ENCODE measurements around the gene LRRC17. TPM values are rescaled to one million over a fixed set of nuclear protein-coding genes. Genes with fewer than 3 reads are reported as not detected.

Gene LRRC17
- total RNA-seq, 2 experiments from 2014 or later = 0.22 TPM; not detected in 1

DNA sequence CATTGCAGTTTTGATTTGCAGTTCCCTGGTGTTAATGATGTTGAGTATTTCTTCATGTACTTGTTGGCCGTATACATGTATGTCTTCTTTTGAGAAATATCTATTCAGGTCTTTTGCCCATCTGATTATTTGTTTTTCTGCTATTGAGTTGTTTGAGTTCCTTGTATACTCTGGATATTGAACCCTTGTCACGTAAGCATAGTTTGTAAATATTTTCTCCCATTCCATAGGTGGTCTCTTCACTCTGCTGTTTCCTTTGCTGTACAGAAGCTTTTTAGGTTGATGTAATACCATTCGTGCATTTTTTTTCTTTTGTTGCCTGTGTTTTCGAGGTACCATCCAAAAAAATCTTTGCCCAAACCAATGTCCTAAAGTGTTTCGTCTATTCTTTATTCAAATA lies 43.6 kb upstream of the LRRC17 start:
- H3K4me1 ChIP-seq (ENCODE audit: insufficient read depth, low read length) = no peaks in the 10 kb centered on the region
- H3K27me3 ChIP-seq (ENCODE audit: control insufficient read depth in 1 of 2, insufficient read depth in 2 of 2, low read length in 2 of 2) = no peaks in the 10 kb centered on the region
- POLR2A ChIA-PET = no interaction called here
- Mint-ChIP-seq H3K27me3 (no peaks in the 10 kb centered on the region), H3K36me3 (ENCODE audit: low read depth) (no peaks in the 10 kb centered on the region), H3K4me3 (no peak overlapping the region), H3K4me1 (ENCODE audit: low read depth) (peaks cover 3% of the 10 kb centered on the region), H3K9me3 (no peaks in the 10 kb centered on the region), H3K27ac (no peak overlapping the region)
- ATAC-seq (ENCODE audit: poor library complexity) (no peak), DNase-seq (no peak)
- H3K9me3 ChIP-seq (ENCODE audit: control insufficient read depth in 1 of 2, insufficient read depth in 1 of 2, low read length in 2 of 2) = no peaks in the 10 kb centered on the region
- no peak overlapping the region for H3K4me3 ChIP-seq (ENCODE audit: low read length)
- TF ChIP-seq, protein P1, sequence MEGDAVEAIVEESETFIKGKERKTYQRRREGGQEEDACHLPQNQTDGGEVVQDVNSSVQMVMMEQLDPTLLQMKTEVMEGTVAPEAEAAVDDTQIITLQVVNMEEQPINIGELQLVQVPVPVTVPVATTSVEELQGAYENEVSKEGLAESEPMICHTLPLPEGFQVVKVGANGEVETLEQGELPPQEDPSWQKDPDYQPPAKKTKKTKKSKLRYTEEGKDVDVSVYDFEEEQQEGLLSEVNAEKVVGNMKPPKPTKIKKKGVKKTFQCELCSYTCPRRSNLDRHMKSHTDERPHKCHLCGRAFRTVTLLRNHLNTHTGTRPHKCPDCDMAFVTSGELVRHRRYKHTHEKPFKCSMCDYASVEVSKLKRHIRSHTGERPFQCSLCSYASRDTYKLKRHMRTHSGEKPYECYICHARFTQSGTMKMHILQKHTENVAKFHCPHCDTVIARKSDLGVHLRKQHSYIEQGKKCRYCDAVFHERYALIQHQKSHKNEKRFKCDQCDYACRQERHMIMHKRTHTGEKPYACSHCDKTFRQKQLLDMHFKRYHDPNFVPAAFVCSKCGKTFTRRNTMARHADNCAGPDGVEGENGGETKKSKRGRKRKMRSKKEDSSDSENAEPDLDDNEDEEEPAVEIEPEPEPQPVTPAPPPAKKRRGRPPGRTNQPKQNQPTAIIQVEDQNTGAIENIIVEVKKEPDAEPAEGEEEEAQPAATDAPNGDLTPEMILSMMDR (IDR thresholded peaks at IDR 0.05) = no peak
- H3K27ac ChIP-seq (ENCODE audit: low read depth in 1 of 2, low read length in 2 of 2) = no peak overlapping the region
- CTCF ChIA-PET = no interaction called here
- intact Hi-C loops (cut with DNase I, micrococcal nuclease) = no loop called here
- no peaks in the 10 kb centered on the region for H3K36me3 ChIP-seq (ENCODE audit: insufficient read depth, low read length)

DNA sequence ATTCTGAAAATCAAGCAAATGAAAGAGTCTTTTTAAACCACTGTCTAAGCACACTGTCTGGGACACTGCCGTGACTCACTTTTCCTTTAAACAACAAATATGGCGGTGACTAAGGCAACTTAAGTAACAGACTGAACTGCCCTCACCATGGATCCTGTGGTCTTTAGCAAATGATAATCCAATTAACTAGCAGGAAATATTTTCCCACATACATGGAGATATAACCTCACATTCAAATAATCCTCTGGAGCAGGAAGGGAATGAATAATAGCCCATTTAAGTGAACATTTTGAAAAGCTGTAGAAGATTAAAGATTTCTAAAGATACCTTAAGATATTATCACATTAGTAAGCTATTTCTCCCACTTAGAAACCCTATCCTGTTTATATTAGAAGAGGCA lies 40.3 kb upstream of the LRRC17 start:
- ATAC-seq (ENCODE audit: poor library complexity) = no peak
- no peaks in the 10 kb centered on the region for H3K9me3 Mint-ChIP-seq
- Histone ChIP-seq H3K4me1 (ENCODE audit: insufficient read depth, low read length) (no peaks in the 10 kb centered on the region), H3K4me3 (ENCODE audit: low read length) (no peak overlapping the region), H3K27ac (ENCODE audit: low read depth in 1 of 2, low read length in 2 of 2) (no peak overlapping the region), H3K9me3 (ENCODE audit: control insufficient read depth in 1 of 2, insufficient read depth in 1 of 2, low read length in 2 of 2) (no peaks in the 10 kb centered on the region), H3K27me3 (ENCODE audit: control insufficient read depth in 1 of 2, insufficient read depth in 2 of 2, low read length in 2 of 2) (no peaks in the 10 kb centered on the region), H3K36me3 (ENCODE audit: insufficient read depth, low read length) (no peaks in the 10 kb centered on the region)
- ChIA-PET CTCF (interaction anchor here (0.6 kb wide), 1 partner anchor 1519 kb away, joined by 5 read pairs; no protein-coding TSS in a partner anchor), POLR2A (no interaction called here)
- no peak overlapping the region for H3K4me3 Mint-ChIP-seq
- no peaks in the 10 kb centered on the region for H3K36me3 Mint-ChIP-seq (ENCODE audit: low read depth)
- TF ChIP-seq, protein P1 (IDR thresholded peaks at IDR 0.05) = no peak
- H3K27me3 Mint-ChIP-seq = no peaks in the 10 kb centered on the region
- DNase-seq = no peak
- H3K27ac Mint-ChIP-seq = no peak overlapping the region
- peaks cover 4% of the 10 kb centered on the region for H3K4me1 Mint-ChIP-seq (ENCODE audit: low read depth)
- intact Hi-C loops (cut with DNase I, micrococcal nuclease) = no loop called here

DNA sequence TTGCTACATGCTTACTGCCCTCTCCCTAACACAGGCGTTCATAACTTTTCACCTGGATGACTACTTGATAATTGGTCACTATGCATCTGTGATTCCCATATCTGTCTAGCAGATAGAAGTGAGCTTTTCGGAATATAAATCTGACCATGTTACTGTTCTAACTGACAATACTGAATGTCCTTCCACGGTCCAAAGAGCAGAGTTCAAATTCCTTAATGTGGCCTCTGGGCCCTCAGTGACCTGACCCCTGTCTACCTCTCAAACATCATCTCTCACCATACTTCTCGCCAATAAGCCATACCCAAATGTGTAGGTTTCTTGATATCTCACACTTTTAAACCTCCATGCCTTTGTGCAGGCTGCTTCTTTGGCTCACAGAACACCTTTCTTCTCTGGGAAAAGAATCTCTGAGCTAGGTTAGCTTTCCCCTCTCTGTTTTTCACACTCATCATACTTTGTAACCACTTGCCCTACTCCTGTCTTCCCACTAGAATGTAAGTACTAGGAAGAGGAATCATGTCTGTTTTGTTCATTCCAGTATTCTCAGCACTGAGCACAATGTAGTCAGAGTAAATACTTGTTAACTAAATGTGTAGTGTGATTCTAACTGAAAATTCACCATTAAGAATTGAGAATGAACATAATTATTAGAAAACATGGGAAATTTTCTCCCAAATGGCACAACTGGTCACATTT lies 39.2 kb upstream of the LRRC17 start:
- Histone ChIP-seq H3K36me3 (ENCODE audit: insufficient read depth, low read length) (no peaks in the 10 kb centered on the region), H3K9me3 (ENCODE audit: control insufficient read depth in 1 of 2, insufficient read depth in 1 of 2, low read length in 2 of 2) (no peaks in the 10 kb centered on the region), H3K27ac (ENCODE audit: low read depth in 1 of 2, low read length in 2 of 2) (no peak overlapping the region), H3K4me3 (ENCODE audit: low read length) (no peak overlapping the region), H3K4me1 (ENCODE audit: insufficient read depth, low read length) (no peaks in the 10 kb centered on the region), H3K27me3 (ENCODE audit: control insufficient read depth in 1 of 2, insufficient read depth in 2 of 2, low read length in 2 of 2) (no peaks in the 10 kb centered on the region)
- peaks cover 4% of the 10 kb centered on the region for H3K4me1 Mint-ChIP-seq (ENCODE audit: low read depth)
- TF ChIP-seq, protein P1 (IDR thresholded peaks at IDR 0.05) = no peak
- no peaks in the 10 kb centered on the region for H3K36me3 Mint-ChIP-seq (ENCODE audit: low read depth)
- ChIA-PET CTCF (no interaction called here), POLR2A (no interaction called here)
- H3K27ac Mint-ChIP-seq = no peak overlapping the region
- H3K9me3 Mint-ChIP-seq = no peaks in the 10 kb centered on the region
- ATAC-seq (ENCODE audit: poor library complexity) (no peak), DNase-seq (no peak)
- H3K4me3 Mint-ChIP-seq = no peak overlapping the region
- intact Hi-C loops (cut with DNase I, micrococcal nuclease) = no loop called here
- H3K27me3 Mint-ChIP-seq = no peaks in the 10 kb centered on the region
